Activated naive CD4-positive, alpha-beta T cell treated with anti-CD3 and anti-CD28 coated beads for 36 hours (primary cell): ENCODE measurements around the gene LDLRAD3. TPM values are rescaled to one million over a fixed set of nuclear protein-coding genes. Genes with fewer than 3 reads are reported as not detected.
"Not testable (repeated sequence)": the region's sequence is repeated elsewhere in the genome, so short reads cannot be mapped to it uniquely, and the experiment has no call there.

ENCODE experiments used
- CTCF ChIA-PET: fragments of 350-600 bp; sonication (Branson Sonifier 250); formaldehyde crosslinking; loops from one replicate; lab custom pipeline; 2021; ENCODE audit warnings: antibody characterized with exemption; lab: Charles Lee
- DNase-seq: peaks from one replicate; pipeline ENCODE4 v3.0.0-alpha.2; 2020
- H3K27ac Mint-ChIP-seq: one replicate; pipeline ENCODE4 v1.8.0; 2021; ENCODE audit warnings: mild to moderate bottlenecking, mixed read lengths
- H3K27me3 Mint-ChIP-seq: one replicate; pipeline ENCODE4 v1.8.0; 2021; ENCODE audit warnings: low read depth, mixed read lengths
- H3K36me3 Mint-ChIP-seq: one replicate; pipeline ENCODE4 v1.8.0; 2021; ENCODE audit warnings: low read depth, mixed read lengths
- H3K4me1 Mint-ChIP-seq: one replicate; pipeline ENCODE4 v1.8.0; 2021; ENCODE audit warnings: low read depth, mixed read lengths
- H3K4me3 Mint-ChIP-seq: one replicate; pipeline ENCODE4 v1.8.0; 2021; ENCODE audit warnings: mild to moderate bottlenecking, moderate library complexity, mixed read lengths
- H3K9me3 Mint-ChIP-seq: one replicate; pipeline ENCODE4 v1.8.0; 2021; ENCODE audit warnings: mixed read lengths
- intact Hi-C: fragments of 100-400 bp; cut with micrococcal nuclease; formaldehyde crosslinking; loops from one replicate; pipeline ENCODE4 v1.15.1; 2023
- total RNA-seq, 2 experiments: library from RNA; stranded (reverse); gene quantifications; one replicate each; pipeline ENCODE4 v1.2.3, GENCODE V29; 2021

LDLRAD3 gene
- total RNA-seq, 2 experiments from 2014 or later: 0.17 to 0.22 TPM

GRCh38 chr11:36035999-36036398, 92.1 kb downstream of the LDLRAD3 start:
- no peak overlapping the region for H3K27ac Mint-ChIP-seq
- H3K9me3 Mint-ChIP-seq: no peaks in the 10 kb centered on the region
- H3K4me1 Mint-ChIP-seq: no peaks in the 10 kb centered on the region
- peaks cover 6% of the 10 kb centered on the region for H3K27me3 Mint-ChIP-seq
- intact Hi-C loops: no loop called here
- DNase-seq: no peak
- no peak overlapping the region for H3K4me3 Mint-ChIP-seq
- CTCF ChIA-PET: no interaction called here
- no peaks in the 10 kb centered on the region for H3K36me3 Mint-ChIP-seq

- peaks cover 13% of the 10 kb centered on the region for H3K27me3 Mint-ChIP-seq
- H3K4me1 Mint-ChIP-seq: no peaks in the 10 kb centered on the region
- no peak overlapping the region for H3K4me3 Mint-ChIP-seq
- DNase-seq: no peak
- intact Hi-C loops: no loop called here
- no peaks in the 10 kb centered on the region for H3K36me3 Mint-ChIP-seq
- H3K27ac Mint-ChIP-seq: no peak overlapping the region
- CTCF ChIA-PET: no interaction called here
- no peaks in the 10 kb centered on the region for H3K9me3 Mint-ChIP-seq
Observed at GRCh38 chr11:36037031-36037430, 93.2 kb downstream of the LDLRAD3 start.

- Mint-ChIP-seq H3K9me3 (no peaks in the 10 kb centered on the region), H3K36me3 (no peaks in the 10 kb centered on the region), H3K4me3 (no peak overlapping the region), H3K27ac (no peak overlapping the region), H3K27me3 (peaks cover 13% of the 10 kb centered on the region), H3K4me1 (no peaks in the 10 kb centered on the region)
- CTCF ChIA-PET: no interaction called here
- intact Hi-C loops: no loop called here
- DNase-seq: no peak
Observed at GRCh38 chr11:36038541-36038940, 94.7 kb downstream of the LDLRAD3 start.

- Mint-ChIP-seq H3K27me3 (peaks cover 13% of the 10 kb centered on the region), H3K4me3 (no peak overlapping the region), H3K4me1 (no peaks in the 10 kb centered on the region), H3K27ac (no peak overlapping the region), H3K36me3 (no peaks in the 10 kb centered on the region), H3K9me3 (no peaks in the 10 kb centered on the region)
- intact Hi-C loops: no loop called here
- CTCF ChIA-PET: no interaction called here
- DNase-seq: no peak
Observed at GRCh38 chr11:36039471-36039870, 95.6 kb downstream of the LDLRAD3 start.

- CTCF ChIA-PET: interaction anchor here (0.6 to 3.4 kb wide), 9 partner anchors 9 to 1236 kb away, joined by 3 to 18 read pairs (median 5); no protein-coding TSS in a partner anchor
- Mint-ChIP-seq H3K4me1 (no peaks in the 10 kb centered on the region), H3K27me3 (peaks cover 15% of the 10 kb centered on the region), H3K36me3 (no peaks in the 10 kb centered on the region), H3K9me3 (no peaks in the 10 kb centered on the region), H3K27ac (no peak overlapping the region), H3K4me3 (no peak overlapping the region)
- DNase-seq: no peak
- intact Hi-C loops: loop anchor here (1.0 to 5.0 kb wide), 4 partner anchors 107 to 450 kb away; no protein-coding TSS in a partner anchor
Observed at GRCh38 chr11:36041988-36042611, 98.2 kb downstream of the LDLRAD3 start.

GRCh38 chr11:36044636-36045035, 100.8 kb downstream of the LDLRAD3 start:
- H3K36me3 Mint-ChIP-seq: no peaks in the 10 kb centered on the region
- no peaks in the 10 kb centered on the region for H3K9me3 Mint-ChIP-seq
- H3K27me3 Mint-ChIP-seq: peaks cover 14% of the 10 kb centered on the region
- intact Hi-C loops: loop anchor here (5.0 kb wide), 1 partner anchor 448 kb away; no protein-coding TSS in a partner anchor
- no peak for DNase-seq
- H3K4me1 Mint-ChIP-seq: no peaks in the 10 kb centered on the region
- CTCF ChIA-PET: interaction anchor here (0.6 kb wide), 1 partner anchor 43 kb away, joined by 3 read pairs; no protein-coding TSS in a partner anchor
- no peak overlapping the region for H3K4me3 Mint-ChIP-seq
- no peak overlapping the region for H3K27ac Mint-ChIP-seq

- H3K36me3 Mint-ChIP-seq, H3K4me1 Mint-ChIP-seq, CTCF ChIA-PET, DNase-seq, H3K9me3 Mint-ChIP-seq, intact Hi-C loops, H3K27ac Mint-ChIP-seq, H3K4me3 Mint-ChIP-seq: not testable (repeated sequence)
- H3K27me3 Mint-ChIP-seq: peaks cover 13% of the 10 kb centered on the region
Observed at GRCh38 chr11:36045945-36046344, 102.1 kb downstream of the LDLRAD3 start.

- Mint-ChIP-seq H3K36me3 (no peaks in the 10 kb centered on the region), H3K9me3 (no peaks in the 10 kb centered on the region), H3K4me3 (no peak overlapping the region), H3K27ac (no peak overlapping the region), H3K27me3 (peaks cover 6% of the 10 kb centered on the region), H3K4me1 (no peaks in the 10 kb centered on the region)
- DNase-seq: no peak
- intact Hi-C loops: no loop called here
- CTCF ChIA-PET: interaction anchor here (1.3 kb wide), 1 partner anchor 431 kb away, joined by 3 read pairs; no protein-coding TSS in a partner anchor
Observed at GRCh38 chr11:36046932-36047331, 103.1 kb downstream of the LDLRAD3 start.

GRCh38 chr11:36047344-36047743, 103.5 kb downstream of the LDLRAD3 start:
- no peak for DNase-seq
- intact Hi-C loops: no loop called here
- Mint-ChIP-seq H3K27me3 (peaks cover 5% of the 10 kb centered on the region), H3K4me3 (no peak overlapping the region), H3K27ac (no peak overlapping the region), H3K9me3 (no peaks in the 10 kb centered on the region), H3K4me1 (no peaks in the 10 kb centered on the region), H3K36me3 (no peaks in the 10 kb centered on the region)
- CTCF ChIA-PET: interaction anchor here (1.3 kb wide), 1 partner anchor 431 kb away, joined by 3 read pairs; no protein-coding TSS in a partner anchor

- no peak overlapping the region for H3K4me3 Mint-ChIP-seq
- H3K36me3 Mint-ChIP-seq: no peaks in the 10 kb centered on the region
- H3K27ac Mint-ChIP-seq: no peak overlapping the region
- peaks cover 5% of the 10 kb centered on the region for H3K27me3 Mint-ChIP-seq
- H3K9me3 Mint-ChIP-seq: no peaks in the 10 kb centered on the region
- CTCF ChIA-PET: interaction anchor here (0.6 to 1.0 kb wide), 3 partner anchors 13 to 227 kb away, joined by 3 to 4 read pairs (median 3); no protein-coding TSS in a partner anchor
- DNase-seq: no peak
- no peaks in the 10 kb centered on the region for H3K4me1 Mint-ChIP-seq
- intact Hi-C loops: no loop called here
Observed at GRCh38 chr11:36048496-36049247, 104.8 kb downstream of the LDLRAD3 start.

- intact Hi-C loops: no loop called here
- CTCF ChIA-PET: interaction anchor here (1.5 kb wide), 1 partner anchor 9 kb away, joined by 4 read pairs; no protein-coding TSS in a partner anchor
- Mint-ChIP-seq H3K9me3 (peaks cover 4% of the 10 kb centered on the region), H3K36me3 (no peaks in the 10 kb centered on the region), H3K27me3 (peaks cover 4% of the 10 kb centered on the region), H3K4me1 (no peaks in the 10 kb centered on the region), H3K4me3 (no peak overlapping the region), H3K27ac (no peak overlapping the region)
- DNase-seq: no peak
Observed at GRCh38 chr11:36051235-36052144, 107.6 kb downstream of the LDLRAD3 start.

- Mint-ChIP-seq H3K9me3 (peaks cover 4% of the 10 kb centered on the region), H3K36me3 (no peaks in the 10 kb centered on the region), H3K4me3 (no peak overlapping the region), H3K27me3 (peaks cover 10% of the 10 kb centered on the region), H3K27ac (no peak overlapping the region), H3K4me1 (no peaks in the 10 kb centered on the region)
- intact Hi-C loops: no loop called here
- no peak for DNase-seq
- CTCF ChIA-PET: interaction anchor here (0.6 kb wide), 1 partner anchor 10 kb away, joined by 3 read pairs; no protein-coding TSS in a partner anchor
Observed at GRCh38 chr11:36053281-36053680, 109.4 kb downstream of the LDLRAD3 start.
